GM12878 (cell line): ENCODE measurements around the gene HCN1. TPM values are rescaled to one million over a fixed set of nuclear protein-coding genes. Genes with fewer than 3 reads are reported as not detected.

Experiments used
- ATAC-seq: fragments of 200-7000 bp; cut with Tn5 transposase; 3 replicates; pipeline ENCODE4 v1.9.1; 2020; ENCODE audit warnings: mild to moderate bottlenecking, moderate library complexity
- BruUV-seq: library from RNA; stranded (reverse); fragments of 400-500 nt; replicated peaks from 2 replicates; lab custom pipeline; 2021; lab: Mats Ljungman, UMichigan
- CTCF ChIA-PET: fragments of 300-600 bp; sonication (Branson Sonifier 250); formaldehyde crosslinking; extraction: SDS; loops from one replicate; lab custom pipeline; 2021; ENCODE audit warnings: inconsistent platforms; lab: Yijun Ruan, JAX
- POLR2A ChIA-PET: fragments of 350-600 bp; formaldehyde crosslinking; extraction: SDS; loops from one replicate; lab custom pipeline; 2021; ENCODE audit warnings: inconsistent platforms; lab: Charles Lee
- RAD21 ChIA-PET: fragments of 300-600 bp; sonication (Branson Sonifier 250); formaldehyde crosslinking; loops from one replicate; lab custom pipeline; 2023; ENCODE audit warnings: antibody characterized with exemption; ENCODE audit not compliant: unreplicated experiment; lab: Charles Lee
- SMC1A ChIA-PET: fragments of 300-600 bp; sonication (Branson Sonifier 250); formaldehyde crosslinking; loops from one replicate; lab custom pipeline; 2023; ENCODE audit not compliant: unreplicated experiment, uncharacterized antibody; lab: Charles Lee
- DNase-seq: peaks from one replicate; pipeline ENCODE4 v3.0.0-alpha.2; 2011; ENCODE audit warnings: low read depth, low spot score
- FAIRE-seq: peaks from 3 replicates; lab custom pipeline; 2011; peaks lifted over from hg19 to GRCh38; lab: Jason Lieb, UNC
- H2AFZ ChIP-seq: 2 replicates; pipeline ENCODE4 v1.6.0; 2011; ENCODE audit warnings: low read depth, low read length, control low read depth; ENCODE audit not compliant: control insufficient read depth
- H3K27ac ChIP-seq: 2 replicates; pipeline ENCODE4 v1.5.1; 2011; ENCODE audit warnings: control low read depth; ENCODE audit not compliant: control insufficient read depth, insufficient read depth
- H3K27me3 ChIP-seq, 2 experiments: replicated peaks in 1 of 2; 2 replicates each; pipeline versions ENCODE4 v1.6.0 to v1.6.1; 2011; ENCODE audit warnings: low read length in 1 of 2; ENCODE audit not compliant: control insufficient read depth in 2 of 2, insufficient read depth in 2 of 2
- H3K36me3 ChIP-seq, 2 experiments: 2 replicates each; pipeline ENCODE4 v1.5.1; 2011; ENCODE audit warnings: low read length in 1 of 2; ENCODE audit not compliant: control insufficient read depth in 2 of 2, insufficient read depth in 2 of 2
- H3K4me1 ChIP-seq: 2 replicates; pipeline ENCODE4 v1.6.1; 2011; ENCODE audit warnings: mild to moderate bottlenecking, low read length, moderate library complexity, mixed read lengths; ENCODE audit not compliant: control insufficient read depth, insufficient read depth
- H3K4me2 ChIP-seq: 2 replicates; pipeline ENCODE4 v1.6.0; 2011; ENCODE audit warnings: control low read depth; ENCODE audit not compliant: control insufficient read depth, insufficient read depth
- H3K4me3 ChIP-seq: fragments of 200-600 bp; sonication (generic); 2 replicates; pipeline ENCODE4 v1.5.1; 2016
- H3K79me2 ChIP-seq: 2 replicates; pipeline ENCODE4 v1.6.0; 2011; ENCODE audit warnings: low read length; ENCODE audit not compliant: control insufficient read depth, insufficient read depth
- H3K9ac ChIP-seq: 2 replicates; pipeline ENCODE4 v1.8.0; 2011; ENCODE audit warnings: low read length, control low read depth, mixed read lengths; ENCODE audit not compliant: control insufficient read depth, insufficient read depth
- H3K9me3 ChIP-seq: replicated peaks from 3 replicates; pipeline ENCODE4 v1.5.1; 2011; ENCODE audit warnings: mild to moderate bottlenecking, low read length; ENCODE audit not compliant: control insufficient read depth, insufficient read depth
- H4K20me1 ChIP-seq: 2 replicates; pipeline ENCODE4 v1.6.0; 2011; ENCODE audit not compliant: control insufficient read depth, insufficient read depth
- ASH2L ChIP-seq: fragments of 300-600, 200-600 bp; sonication (generic); IDR thresholded peaks from 2 replicates; pipeline ENCODE4 v1.6.1; 2017; ENCODE audit warnings: low read depth, mild to moderate bottlenecking, borderline replicate concordance
- DPF2 ChIP-seq: fragments of 450-650 bp; IDR thresholded peaks from 2 replicates; pipeline ENCODE4 v1.6.1; 2017; ENCODE audit warnings: mild to moderate bottlenecking
- E2F4 ChIP-seq: IDR thresholded peaks from 2 replicates; pipeline ENCODE4 v1.6.1; 2012; ENCODE audit warnings: low read depth, low read length, improper control_type of control experiment
- HDAC6 ChIP-seq: fragments of 200-600 bp; sonication (generic); IDR thresholded peaks from one replicate; pipeline ENCODE4 v1.8.0; 2017; ENCODE audit warnings: antibody characterized with exemption; ENCODE audit not compliant: unreplicated experiment
- IKZF1 ChIP-seq: fragments of 450-650 bp; conservative IDR thresholded peaks from 2 replicates; pipeline ENCODE4 v1.6.1; 2017; ENCODE audit warnings: antibody characterized with exemption, mild to moderate bottlenecking
- IKZF2 ChIP-seq, 2 experiments: fragments of 450-650 bp; IDR thresholded peaks; 2 replicates each; pipeline ENCODE4 v1.6.1; 2017; ENCODE audit warnings: mild to moderate bottlenecking in 2 of 2, moderate library complexity in 2 of 2
- KDM1A ChIP-seq: fragments of 200-600 bp; sonication (generic); IDR thresholded peaks from 2 replicates; pipeline ENCODE4 v1.6.1; 2016; ENCODE audit warnings: borderline replicate concordance
- MTA2 ChIP-seq: fragments of 450-650 bp; IDR thresholded peaks from 2 replicates; pipeline ENCODE4 v1.6.1; 2016; ENCODE audit warnings: low read depth, mild to moderate bottlenecking, moderate library complexity
- NR2C2 ChIP-seq: IDR thresholded peaks from 2 replicates; pipeline ENCODE4 v1.6.1; 2011; ENCODE audit warnings: borderline replicate concordance, low read depth; ENCODE audit not compliant: control insufficient read depth, insufficient read length
- RELA ChIP-seq: fragments of 450-650 bp; IDR thresholded peaks from 2 replicates; pipeline ENCODE4 v1.8.0; 2014; ENCODE audit warnings: borderline replicate concordance; ENCODE audit not compliant: partially characterized antibody
- REST ChIP-seq: IDR thresholded peaks from 2 replicates; pipeline ENCODE4 v1.6.1; 2012; ENCODE audit warnings: mild to moderate bottlenecking, low read depth, low read length
- SMC3 ChIP-seq: IDR thresholded peaks from 2 replicates; pipeline ENCODE4 v1.6.1; 2011; ENCODE audit warnings: low read length, improper control_type of control experiment, borderline replicate concordance
- TCF3 ChIP-seq: IDR thresholded peaks from 2 replicates; pipeline ENCODE4 v1.6.1; 2012; ENCODE audit warnings: low read depth, mild to moderate bottlenecking, low read length, borderline replicate concordance; ENCODE audit not compliant: insufficient read depth
- USF1 ChIP-seq: IDR thresholded peaks from 2 replicates; pipeline ENCODE4 v1.6.1; 2011; ENCODE audit warnings: borderline replicate concordance, low read depth, mild to moderate bottlenecking, moderate library complexity, mixed read lengths, low read length; ENCODE audit not compliant: insufficient read depth; ENCODE audit errors: extremely low read length
- WGBS: methylation state at CpG from one replicate; pipeline ENCODE4 v1.1.6; 2016; ENCODE audit warnings: low lambda C conversion rate; ENCODE audit not compliant: insufficient replicate concordance, insufficient coverage; ENCODE audit errors: missing lambda C conversion rate; 5-methylcytosine and 5-hydroxymethylcytosine counted together
- in situ Hi-C: fragments of 300-500 bp; cut with MboI; formaldehyde crosslinking; loops from 9 replicates; pipeline ENCODE4 v1.14.3; 2018; ENCODE audit warnings: mixed read lengths
- intact Hi-C: fragments of 100-400 bp; cut with micrococcal nuclease; formaldehyde crosslinking; loops from one replicate; pipeline ENCODE4 v1.14.2; 2022; ENCODE audit not compliant: unreplicated experiment
- polyA plus RNA-seq, 11 experiments: library from polyadenylated mRNA; depleted of rRNA in 4 of 11; unstranded in 6 of 11; stranded (reverse) in 5 of 11; fragments of >200 nt; fragmentation: Nextera tagmentation in 4 of 11; fragmentation: Illumina TruSeq in 1 of 11; extraction: Ambion mirVana in 4 of 11; extraction: Trizol in 1 of 11; gene quantifications; 1 replicate in 1 of 11; 2 replicates in 10 of 11; pipeline versions ENCODE4 v1.2.1 to v1.2.3, GENCODE V29; 2011 to 2016; ENCODE audit warnings: inconsistent platforms in 2 of 11, missing spikeins in 2 of 11, low read depth in 1 of 11
- total RNA-seq, 4 experiments: library from RNA; depleted of rRNA in 3 of 4; stranded (reverse); fragments of >200 nt in 3 of 4; fragmentation: Illumina TruSeq in 1 of 4; extraction: Trizol in 1 of 4; gene quantifications; 2 replicates each; pipeline versions ENCODE4 v1.2.1 to v1.2.3, GENCODE V29; 2013 to 2021
- TF ChIP-seq, protein P1 (sequence below): IDR thresholded peaks from 2 replicates; pipeline ENCODE4 v1.6.1; 2011; ENCODE audit warnings: low read depth, mild to moderate bottlenecking, low read length, moderate library complexity, borderline replicate concordance; ENCODE audit errors: extremely low read depth
- TF ChIP-seq, protein P2 (sequence below): fragments of 450-650 bp; formaldehyde crosslinking; IDR thresholded peaks from 2 replicates; pipeline ENCODE4 v1.4.0; 2022; ENCODE audit warnings: mild to moderate bottlenecking, moderate library complexity

The HCN1 gene
- total and polyA plus RNA-seq, 10 of the 15 experiments (the other 5 are each of a cell fraction or from before 2014, with no cell fraction given) = not detected

GRCh38 chr5:45604092-45604491, 92.1 kb downstream of the HCN1 start:
- DNase-seq = no peak
- ChIA-PET SMC1A (no interaction called here), CTCF (no interaction called here), RAD21 (no interaction called here), POLR2A (no interaction called here)
- Histone ChIP-seq H2AFZ (no peak overlapping the region), H3K9me3 (no peaks in the 10 kb centered on the region), H3K4me3 (no peak overlapping the region), H3K4me1 (no peaks in the 10 kb centered on the region), H4K20me1 (no peaks in the 10 kb centered on the region), H3K4me2 (no peak overlapping the region), H3K79me2 (no peaks in the 10 kb centered on the region), H3K9ac (no peak overlapping the region), H3K27me3 (no peaks in the 10 kb centered on the region), H3K36me3 (no peaks in the 10 kb centered on the region), H3K27ac (no peak overlapping the region)
- 10% methylated on average over 2 of the region's 2 CpGs for WGBS
- intact Hi-C loops = no loop called here
- no peak for FAIRE-seq
- BruUV-seq = no TSS peak
- in situ Hi-C loops = no loop called here
- ATAC-seq = no peak
- TF ChIP-seq, protein P1, sequence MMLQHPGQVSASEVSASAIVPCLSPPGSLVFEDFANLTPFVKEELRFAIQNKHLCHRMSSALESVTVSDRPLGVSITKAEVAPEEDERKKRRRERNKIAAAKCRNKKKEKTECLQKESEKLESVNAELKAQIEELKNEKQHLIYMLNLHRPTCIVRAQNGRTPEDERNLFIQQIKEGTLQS = no peak
- TF ChIP-seq IKZF2 (IDR thresholded peaks at IDR 0.05) = no peak
- TF ChIP-seq DPF2 = no peak
- TF ChIP-seq E2F4 = no peak
- no peak for TF ChIP-seq KDM1A
- no peak for TF ChIP-seq MTA2
- TF ChIP-seq IKZF1 = no peak
- TF ChIP-seq HDAC6 = no peak
- no peak for TF ChIP-seq ASH2L
- TF ChIP-seq, protein P2, sequence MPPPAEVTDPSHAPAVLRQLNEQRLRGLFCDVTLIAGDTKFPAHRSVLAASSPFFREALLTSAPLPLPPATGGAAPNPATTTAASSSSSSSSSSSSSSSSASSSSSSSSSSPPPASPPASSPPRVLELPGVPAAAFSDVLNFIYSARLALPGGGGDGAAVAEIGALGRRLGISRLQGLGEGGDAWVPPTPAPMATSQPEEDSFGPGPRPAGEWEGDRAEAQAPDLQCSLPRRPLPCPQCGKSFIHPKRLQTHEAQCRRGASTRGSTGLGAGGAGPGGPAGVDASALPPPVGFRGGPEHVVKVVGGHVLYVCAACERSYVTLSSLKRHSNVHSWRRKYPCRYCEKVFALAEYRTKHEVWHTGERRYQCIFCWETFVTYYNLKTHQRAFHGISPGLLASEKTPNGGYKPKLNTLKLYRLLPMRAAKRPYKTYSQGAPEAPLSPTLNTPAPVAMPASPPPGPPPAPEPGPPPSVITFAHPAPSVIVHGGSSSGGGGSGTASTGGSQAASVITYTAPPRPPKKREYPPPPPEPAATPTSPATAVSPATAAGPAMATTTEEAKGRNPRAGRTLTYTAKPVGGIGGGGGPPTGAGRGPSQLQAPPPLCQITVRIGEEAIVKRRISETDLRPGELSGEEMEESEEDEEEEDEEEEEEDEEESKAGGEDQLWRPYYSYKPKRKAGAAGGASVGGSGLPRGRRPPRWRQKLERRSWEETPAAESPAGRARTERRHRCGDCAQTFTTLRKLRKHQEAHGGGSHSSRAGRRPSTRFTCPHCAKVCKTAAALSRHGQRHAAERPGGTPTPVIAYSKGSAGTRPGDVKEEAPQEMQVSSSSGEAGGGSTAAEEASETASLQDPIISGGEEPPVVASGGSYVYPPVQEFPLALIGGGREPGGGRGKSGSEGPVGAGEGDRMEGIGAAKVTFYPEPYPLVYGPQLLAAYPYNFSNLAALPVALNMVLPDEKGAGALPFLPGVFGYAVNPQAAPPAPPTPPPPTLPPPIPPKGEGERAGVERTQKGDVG (CRISPR knock-in tag) = no peak
- TF ChIP-seq REST = no peak
- TF ChIP-seq SMC3 = no peak
- TF ChIP-seq RELA = no peak
- TF ChIP-seq NR2C2 = no peak
- no peak for TF ChIP-seq TCF3
- TF ChIP-seq USF1 = no peak
